HG03196 (cell line): ENCODE data around the gene ADRM1.

ENCODE experiments used
- ATAC-seq: cut with Tn5 transposase; IDR thresholded peaks from one replicate; pipeline ENCODE4 v1.9.1; 2021; ENCODE audit not compliant: unreplicated experiment

ADRM1 gene

DNA sequence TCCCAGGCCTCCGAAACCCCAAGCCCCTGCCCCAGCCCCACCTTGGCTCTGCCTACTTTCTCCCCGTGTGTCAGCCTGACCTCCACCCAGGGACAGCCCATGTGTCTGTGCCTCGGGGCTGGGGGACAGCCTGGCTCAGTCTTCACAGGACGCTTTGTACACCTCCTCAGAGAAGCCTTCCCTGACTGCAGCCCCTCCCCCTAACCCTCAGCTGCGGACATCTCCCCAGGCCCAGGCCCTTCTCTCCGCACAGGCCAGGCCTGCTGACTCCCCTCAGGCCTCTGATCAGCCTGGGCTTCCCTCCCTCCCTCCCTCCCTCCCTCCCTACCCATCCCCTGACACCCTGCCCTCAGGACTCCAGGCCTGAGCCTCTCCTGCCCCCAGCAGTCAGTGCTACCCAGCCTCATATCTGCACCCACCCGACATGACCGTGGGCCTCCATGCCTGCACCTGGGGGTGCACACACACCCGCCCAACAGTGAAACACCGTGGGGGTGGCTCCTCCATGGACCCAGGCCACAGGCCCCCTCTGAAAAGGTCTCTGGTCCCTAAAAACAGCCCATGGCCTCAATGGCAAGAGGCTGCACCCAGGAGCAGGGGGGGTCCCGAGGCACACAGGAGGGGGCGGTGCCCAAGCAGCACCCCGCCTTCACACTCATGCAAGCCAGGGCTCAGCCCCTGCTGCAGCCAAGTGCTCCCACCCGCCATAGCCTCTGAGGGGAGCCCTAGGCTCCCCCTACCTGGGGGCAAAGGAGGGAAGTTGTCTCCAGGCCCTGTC, 51.4 kb downstream of the ADRM1 start:
- ATAC-seq, result no peak

- ATAC-seq, result no peak
Measured at GRCh38 chr20:62354811-62355341, 52.1 kb downstream of the ADRM1 start.

DNA sequence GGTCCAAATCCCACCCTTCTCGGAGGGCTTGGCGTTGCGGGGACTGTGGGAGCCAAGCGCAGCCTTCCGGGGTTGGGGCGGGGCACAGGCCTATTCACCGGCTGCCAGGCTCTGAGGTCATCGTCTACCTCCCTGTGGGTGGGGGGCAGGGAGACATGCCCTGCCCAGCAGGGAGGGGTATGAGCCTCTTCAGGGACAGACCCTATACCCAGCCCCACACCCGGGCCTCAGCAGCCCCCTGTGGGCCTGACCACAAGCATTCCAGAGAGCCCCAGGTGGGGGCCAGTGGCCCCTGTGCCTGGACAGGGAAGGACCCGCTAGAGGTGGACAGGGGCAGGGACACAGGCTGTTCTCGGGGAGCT, 52.7 kb downstream of the ADRM1 start:
- ATAC-seq, result no peak

DNA sequence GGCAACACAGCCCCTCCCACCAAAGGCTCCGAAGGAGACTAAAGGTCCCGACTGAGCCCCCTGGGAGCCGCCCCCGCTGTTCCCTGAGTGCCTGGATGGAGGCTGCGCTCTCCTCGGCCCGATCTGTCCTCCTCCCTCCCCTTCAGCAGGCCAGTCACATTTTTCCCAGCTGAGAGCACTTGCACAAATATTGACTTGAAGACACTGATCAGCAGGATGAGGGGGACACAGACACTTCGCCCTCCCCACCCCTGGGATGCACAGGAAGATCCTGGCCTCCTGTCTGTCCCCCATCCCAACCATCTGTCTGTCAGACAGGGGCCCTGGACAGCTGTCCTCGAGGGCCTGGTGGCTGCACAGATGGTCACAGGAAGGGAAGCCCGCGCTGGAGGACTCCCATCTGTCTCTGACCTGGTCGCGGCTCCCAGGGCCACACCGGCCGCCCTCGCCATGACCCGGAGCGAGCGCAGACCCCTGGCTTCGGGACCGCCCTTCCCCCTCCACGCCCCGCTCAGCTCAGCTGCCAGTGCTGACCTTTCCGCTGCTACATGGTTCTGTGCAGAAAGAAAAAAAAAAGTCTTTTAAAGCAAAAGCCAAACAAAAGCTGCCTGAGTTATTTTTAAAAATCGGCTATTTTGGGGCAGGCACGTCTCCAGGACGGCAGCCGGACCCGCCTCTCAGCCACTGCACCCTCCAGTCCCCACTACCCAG, 53.2 kb downstream of the ADRM1 start:
- ATAC-seq, result no peak

- no peak for ATAC-seq
Measured at GRCh38 chr20:62356589-62357186, 53.9 kb downstream of the ADRM1 start.

GRCh38 chr20:62357187-62357667, 54.4 kb downstream of the ADRM1 start:
- no peak for ATAC-seq

DNA sequence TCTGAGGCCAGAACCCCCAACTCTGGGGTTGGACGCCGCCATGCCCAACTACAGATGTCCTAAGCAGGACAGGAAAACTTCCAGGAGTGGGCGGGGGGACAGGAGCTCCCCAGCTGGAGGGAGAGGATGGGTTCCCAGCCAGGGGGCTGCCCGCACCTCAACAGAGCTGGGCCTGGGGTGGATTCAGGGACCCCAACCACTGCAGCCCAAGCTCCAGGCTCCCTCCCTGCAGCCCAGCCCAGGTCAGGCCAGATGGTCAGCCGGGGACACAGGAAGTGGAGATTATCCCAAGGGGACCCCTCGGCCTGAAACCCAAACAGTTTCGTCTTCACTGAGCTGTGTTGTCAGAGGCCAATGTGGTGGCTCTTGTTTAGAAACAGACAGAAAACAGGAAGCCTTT, 54.9 kb downstream of the ADRM1 start:
- no peak for ATAC-seq
